Ammon's horn (tissue), 1 donor: ENCODE results near the gene KCNQ5.

Experiments
- DNase-seq: peaks from one replicate; pipeline ENCODE4 v3.0.0-alpha.2; 2016; ENCODE audit warnings: low spot score

KCNQ5 gene

GRCh38 chr6:72676995-72677394, 55.1 kb downstream of the KCNQ5 start:
- DNase-seq, result no peak

GRCh38 chr6:72677740-72678139, 55.9 kb downstream of the KCNQ5 start:
- no peak for DNase-seq

GRCh38 chr6:72683797-72684196, 61.9 kb downstream of the KCNQ5 start:
- no peak for DNase-seq

- no peak for DNase-seq
These were observed 67.5 kb downstream of the KCNQ5 start for GRCh38 chr6:72689107-72689954.

DNA sequence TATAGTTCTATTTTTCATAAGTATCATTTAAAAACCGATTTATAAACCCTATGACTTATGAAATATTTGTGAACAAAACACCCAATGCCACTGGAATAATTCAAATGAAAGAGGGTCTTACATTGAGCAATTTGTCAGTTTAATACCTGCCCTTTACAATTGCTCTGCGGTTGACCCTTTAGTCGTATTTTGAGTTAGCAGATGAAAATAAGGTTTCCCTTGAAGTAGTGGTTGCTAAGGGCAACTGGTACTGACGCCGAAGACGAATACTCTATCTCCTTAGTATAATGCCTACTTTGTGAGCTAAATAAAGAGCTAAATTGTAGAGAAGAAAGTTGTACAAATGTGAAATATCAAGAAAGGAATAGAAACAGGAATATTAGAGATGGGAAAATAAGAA, 69.4 kb downstream of the KCNQ5 start:
- no peak for DNase-seq

DNA sequence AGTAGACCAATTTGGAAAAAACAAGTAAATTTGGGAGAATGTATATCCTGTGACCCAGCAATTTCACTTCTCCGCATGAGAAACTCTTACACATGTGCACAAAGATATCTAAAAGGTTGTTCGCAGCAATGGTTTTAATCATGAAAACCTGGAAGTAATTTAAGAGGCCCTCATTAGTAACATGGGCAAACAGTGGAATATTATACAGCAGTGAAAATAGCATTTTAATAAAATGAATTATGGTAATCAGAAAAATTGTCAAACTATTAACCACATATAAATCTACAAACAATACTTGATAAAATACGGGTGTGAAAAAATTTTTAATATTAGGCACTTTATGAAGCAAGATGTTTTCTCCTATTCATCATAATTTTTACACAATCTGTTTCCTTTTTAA, 74.2 kb downstream of the KCNQ5 start:
- DNase-seq, result no peak

DNA sequence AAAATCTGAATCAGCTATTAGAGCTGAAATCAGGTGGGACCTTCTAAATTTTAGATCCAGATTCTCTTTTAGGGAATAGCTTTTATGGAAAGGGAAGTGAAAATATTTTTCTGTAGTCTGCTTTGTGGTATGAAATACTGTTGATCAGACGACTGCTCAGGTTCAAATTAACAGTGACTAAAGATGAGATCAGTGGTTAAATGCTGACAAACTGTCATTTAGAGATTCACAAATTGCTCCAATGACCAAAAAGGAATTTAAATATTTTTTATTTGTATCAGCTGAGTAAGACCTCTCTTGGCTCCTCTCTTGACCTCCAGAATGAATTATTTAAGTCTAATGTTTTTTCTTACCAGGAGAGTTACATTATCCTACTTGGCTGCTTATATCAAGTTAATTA, 77.3 kb downstream of the KCNQ5 start:
- DNase-seq, result no peak

- DNase-seq, result no peak
These were observed 80.6 kb downstream of the KCNQ5 start for GRCh38 chr6:72702421-72702820.

DNA sequence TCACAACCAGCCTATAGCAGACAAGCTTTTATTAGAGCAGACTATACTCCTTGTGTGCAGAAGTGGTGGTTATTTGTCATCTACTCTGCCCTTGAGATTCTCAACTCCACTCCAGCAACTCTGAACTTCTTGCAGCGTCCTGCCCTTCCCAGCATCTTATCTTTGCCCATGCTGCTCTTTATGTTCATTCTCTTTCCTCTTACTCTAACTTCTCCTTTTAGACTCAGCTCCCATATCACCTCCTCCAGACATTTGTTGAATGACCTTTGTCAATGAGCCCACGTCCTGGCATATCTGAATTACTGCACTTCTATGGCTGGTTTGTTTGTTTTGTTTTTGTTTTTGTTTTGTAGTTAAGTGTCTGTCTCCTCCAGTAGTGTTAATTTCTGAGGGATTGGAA, 81.2 kb downstream of the KCNQ5 start:
- no peak for DNase-seq

- no peak for DNase-seq
These were observed 83.1 kb downstream of the KCNQ5 start for GRCh38 chr6:72704979-72705378.

- DNase-seq, result no peak
These were observed 87.6 kb downstream of the KCNQ5 start for GRCh38 chr6:72709431-72709830.

- no peak for DNase-seq
These were observed 89.9 kb downstream of the KCNQ5 start for GRCh38 chr6:72711731-72712130.

GRCh38 chr6:72712910-72713309, 91.0 kb downstream of the KCNQ5 start:
- DNase-seq, result no peak

- DNase-seq, result no peak
These were observed 93.3 kb downstream of the KCNQ5 start for GRCh38 chr6:72715119-72715518.

- no peak for DNase-seq
These were observed 95.1 kb downstream of the KCNQ5 start for GRCh38 chr6:72716916-72717315.

DNA sequence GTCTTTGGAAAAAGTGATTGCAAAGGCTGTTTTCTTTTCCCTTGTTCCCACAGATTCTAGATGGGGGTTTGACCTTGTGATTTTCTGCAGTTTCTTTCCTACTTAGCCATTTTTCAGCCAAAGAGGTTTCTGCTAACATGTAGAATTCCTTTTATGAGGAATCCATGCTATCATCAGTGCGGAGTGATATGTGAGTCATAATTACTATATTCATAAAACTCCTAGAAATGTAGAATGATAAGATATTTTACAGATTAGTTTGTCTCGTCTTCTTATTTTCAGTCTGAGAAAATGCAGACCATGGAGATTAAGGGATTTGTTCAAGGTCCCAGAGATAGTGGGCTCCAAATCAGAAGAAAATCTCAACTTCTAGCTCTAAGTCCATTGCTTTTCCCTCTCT, 98.6 kb downstream of the KCNQ5 start:
- DNase-seq, result no peak

GRCh38 chr6:72721346-72721745, 99.5 kb downstream of the KCNQ5 start:
- no peak for DNase-seq

DNA sequence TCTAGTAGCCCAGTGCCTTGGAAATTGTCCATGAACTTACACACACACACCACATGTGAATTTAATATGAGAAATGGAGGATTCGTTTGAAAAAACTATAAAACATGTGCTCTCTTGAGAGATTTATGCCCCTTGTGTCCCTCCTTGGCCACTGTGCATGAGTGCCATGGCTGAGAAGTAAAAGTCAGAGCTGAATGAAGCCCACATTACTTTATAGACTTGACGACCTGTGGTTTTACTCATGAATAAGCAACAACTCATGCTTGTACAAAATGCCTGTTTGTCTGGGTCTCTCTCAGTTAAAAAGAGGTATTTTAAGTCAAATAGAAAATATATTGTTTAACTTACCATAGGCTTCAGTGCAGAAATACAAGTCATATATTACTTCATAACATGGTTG, 102.7 kb downstream of the KCNQ5 start:
- DNase-seq, result no peak

DNA sequence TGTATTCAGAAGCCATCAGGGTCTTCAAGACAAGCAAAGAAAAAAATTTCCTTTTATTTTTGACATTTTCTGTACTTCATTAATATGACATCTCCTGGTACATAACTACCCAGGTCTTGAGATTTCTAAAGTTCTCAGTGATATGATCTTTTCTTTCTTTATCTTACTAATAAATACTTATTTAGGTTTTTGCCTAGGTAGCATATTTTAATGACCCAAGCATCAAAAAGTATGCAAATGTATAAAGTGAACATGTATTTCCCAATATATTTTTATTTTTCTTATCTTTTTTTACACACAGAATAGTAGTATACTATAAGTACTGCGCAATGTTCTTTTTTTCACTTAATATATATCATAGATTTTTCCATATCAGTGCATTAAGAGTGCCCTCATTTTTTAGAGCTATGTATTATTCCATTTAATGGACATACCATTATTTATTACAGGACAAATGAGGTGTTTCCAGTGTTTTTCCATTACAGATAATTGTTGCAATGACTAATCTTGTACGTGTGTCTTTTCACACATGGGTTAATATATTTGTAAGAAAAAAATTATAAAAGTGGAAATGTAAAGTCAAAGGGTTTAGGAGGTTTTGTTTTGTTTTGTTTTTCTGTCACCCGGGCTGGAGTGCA, 107.0 kb downstream of the KCNQ5 start:
- no peak for DNase-seq

DNA sequence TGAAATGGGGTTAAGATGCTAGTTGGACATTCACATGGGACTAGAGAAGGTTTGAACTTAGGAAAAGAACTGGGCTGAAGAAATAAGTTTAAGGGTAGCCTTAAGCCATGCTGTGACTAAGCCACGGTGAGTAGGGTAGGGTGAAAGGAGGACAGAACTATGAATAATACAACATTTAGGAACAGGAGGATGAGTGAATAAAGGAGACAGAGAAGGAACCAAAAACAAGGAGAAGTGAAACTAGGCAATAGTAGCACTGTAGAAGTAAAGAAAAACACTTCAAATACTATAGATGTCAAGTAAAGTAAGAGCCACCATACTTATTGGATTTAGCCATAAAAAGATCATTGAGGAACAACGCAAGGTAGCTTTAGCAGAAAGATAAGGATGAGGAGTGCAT, 111.2 kb downstream of the KCNQ5 start:
- no peak for DNase-seq

- DNase-seq, result no peak
These were observed 116.2 kb downstream of the KCNQ5 start for GRCh38 chr6:72738091-72738490.

- DNase-seq, result no peak
These were observed 117.5 kb downstream of the KCNQ5 start for GRCh38 chr6:72739368-72739779.

- DNase-seq, result no peak
These were observed 118.3 kb downstream of the KCNQ5 start for GRCh38 chr6:72740135-72740534.

GRCh38 chr6:72741083-72741482, 119.2 kb downstream of the KCNQ5 start:
- DNase-seq, result no peak
